Neutrophil (primary cell): ENCODE data around the gene SOST.
"Not testable (repeated sequence)": the region's sequence is repeated elsewhere in the genome, so short reads cannot be mapped to it uniquely, and the experiment has no call there.

Source experiments
- H3K27ac ChIP-seq: fragments of 200-600 bp; sonication (generic); 2 replicates; pipeline ENCODE4 v1.5.1; 2016; ENCODE audit warnings: mild to moderate bottlenecking, moderate library complexity
- H3K27me3 ChIP-seq: fragments of 200-600 bp; sonication (generic); 2 replicates; pipeline ENCODE4 v1.6.0; 2016; ENCODE audit warnings: mild to moderate bottlenecking
- H3K36me3 ChIP-seq: fragments of 200-600 bp; sonication (generic); 2 replicates; pipeline ENCODE4 v1.5.1; 2017
- H3K4me1 ChIP-seq, 2 experiments: fragments of 200-600 bp in 1 of 2; sonication (generic) in 1 of 2; 1 replicate in 1 of 2; 2 replicates in 1 of 2; pipeline versions ENCODE4 v1.5.1 to v1.6.1; 2013 to 2016; ENCODE audit warnings: low read depth in 1 of 2, low read length in 1 of 2, mild to moderate bottlenecking in 1 of 2, moderate library complexity in 1 of 2; ENCODE audit not compliant: control insufficient read depth in 1 of 2, insufficient read depth in 1 of 2
- H3K4me3 ChIP-seq, 2 experiments: fragments of 200-600 bp in 1 of 2; sonication (generic) in 1 of 2; 1 replicate in 1 of 2; 2 replicates in 1 of 2; pipeline ENCODE4 v1.5.1; 2013 to 2016; ENCODE audit warnings: low read depth in 1 of 2, low read length in 1 of 2, mild to moderate bottlenecking in 1 of 2, moderate library complexity in 1 of 2
- H3K9me3 ChIP-seq: fragments of 200-600 bp; sonication (generic); 2 replicates; pipeline ENCODE4 v1.5.1; 2016
- CTCF ChIP-seq: fragments of 200-600 bp; sonication (generic); IDR thresholded peaks from 2 replicates; pipeline ENCODE4 v1.5.1; 2016; ENCODE audit warnings: antibody characterized with exemption

The SOST gene

GRCh38 chr17:43799047-43799446, 40.5 kb upstream of the SOST start:
- Histone ChIP-seq H3K27me3 (no peaks in the 10 kb centered on the region), H3K4me1 (no peaks in the 10 kb centered on the region), H3K4me3 (no peak overlapping the region), H3K9me3 (no peaks in the 10 kb centered on the region), H3K27ac (no peak overlapping the region), H3K36me3 (no peaks in the 10 kb centered on the region)
- no peak for TF ChIP-seq CTCF

- H3K36me3 ChIP-seq, H3K9me3 ChIP-seq, H3K27me3 ChIP-seq, H3K27ac ChIP-seq, H3K4me1 ChIP-seq, H3K4me3 ChIP-seq: not testable (repeated sequence)
Measured at GRCh38 chr17:43798024-43798423, 39.4 kb upstream of the SOST start.

GRCh38 chr17:43792668-43793067, 34.1 kb upstream of the SOST start:
- H3K36me3 ChIP-seq, H3K4me3 ChIP-seq, H3K4me1 ChIP-seq, H3K27me3 ChIP-seq, H3K27ac ChIP-seq, H3K9me3 ChIP-seq: not testable (repeated sequence)

- Histone ChIP-seq H3K9me3 (no peaks in the 10 kb centered on the region), H3K36me3 (no peaks in the 10 kb centered on the region), H3K4me1 (no peaks in the 10 kb centered on the region), H3K4me3 (no peak overlapping the region), H3K27me3 (no peaks in the 10 kb centered on the region), H3K27ac (no peak overlapping the region)
- no peak for TF ChIP-seq CTCF
Measured at GRCh38 chr17:43791589-43791988, 33.0 kb upstream of the SOST start.

GRCh38 chr17:43790311-43790940, 31.8 kb upstream of the SOST start:
- no peak overlapping the region for H3K4me3 ChIP-seq
- no peak for TF ChIP-seq CTCF
- no peaks in the 10 kb centered on the region for H3K27me3 ChIP-seq
- no peaks in the 10 kb centered on the region for H3K36me3 ChIP-seq
- no peak overlapping the region for H3K27ac ChIP-seq
- no peaks in the 10 kb centered on the region for H3K4me1 ChIP-seq
- H3K9me3 ChIP-seq: no peaks in the 10 kb centered on the region

- H3K4me1 ChIP-seq: no peaks in the 10 kb centered on the region
- H3K27ac ChIP-seq: no peak overlapping the region
- no peak for TF ChIP-seq CTCF
- no peaks in the 10 kb centered on the region for H3K27me3 ChIP-seq
- H3K36me3 ChIP-seq: no peaks in the 10 kb centered on the region
- H3K9me3 ChIP-seq: no peaks in the 10 kb centered on the region
- no peak overlapping the region for H3K4me3 ChIP-seq
Measured at GRCh38 chr17:43789482-43789881, 30.9 kb upstream of the SOST start.

- Histone ChIP-seq H3K36me3 (no peaks in the 10 kb centered on the region), H3K9me3 (no peaks in the 10 kb centered on the region), H3K27ac (no peak overlapping the region), H3K27me3 (peaks cover 5% of the 10 kb centered on the region), H3K4me3 (no peak overlapping the region), H3K4me1 (no peaks in the 10 kb centered on the region)
- no peak for TF ChIP-seq CTCF
Measured at GRCh38 chr17:43788540-43788939, 29.9 kb upstream of the SOST start.
